ENCODE measurements around the gene TYMS.

DNA sequence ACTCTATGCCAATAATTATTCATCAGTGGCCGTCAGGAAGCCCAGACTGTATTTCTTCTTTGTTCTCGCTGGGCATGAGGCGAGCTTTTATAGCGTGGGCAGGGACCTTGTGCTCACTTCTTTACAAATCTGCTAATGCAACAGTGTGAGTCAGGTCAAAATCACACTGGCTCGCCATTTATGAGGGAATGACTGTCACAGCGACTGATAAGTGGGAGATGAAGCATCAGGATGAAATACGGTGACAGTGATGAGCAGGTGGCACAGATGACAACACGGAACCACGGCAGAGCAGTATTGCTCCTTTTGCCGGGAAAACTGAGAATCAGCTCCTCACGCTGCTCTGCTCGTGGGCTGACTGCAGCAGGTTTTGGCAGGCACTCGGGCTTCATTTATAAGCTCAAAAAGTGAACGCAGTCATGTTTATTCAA is 20.5 kb downstream of the TYMS start:
- TF ChIP-seq, protein P1, sequence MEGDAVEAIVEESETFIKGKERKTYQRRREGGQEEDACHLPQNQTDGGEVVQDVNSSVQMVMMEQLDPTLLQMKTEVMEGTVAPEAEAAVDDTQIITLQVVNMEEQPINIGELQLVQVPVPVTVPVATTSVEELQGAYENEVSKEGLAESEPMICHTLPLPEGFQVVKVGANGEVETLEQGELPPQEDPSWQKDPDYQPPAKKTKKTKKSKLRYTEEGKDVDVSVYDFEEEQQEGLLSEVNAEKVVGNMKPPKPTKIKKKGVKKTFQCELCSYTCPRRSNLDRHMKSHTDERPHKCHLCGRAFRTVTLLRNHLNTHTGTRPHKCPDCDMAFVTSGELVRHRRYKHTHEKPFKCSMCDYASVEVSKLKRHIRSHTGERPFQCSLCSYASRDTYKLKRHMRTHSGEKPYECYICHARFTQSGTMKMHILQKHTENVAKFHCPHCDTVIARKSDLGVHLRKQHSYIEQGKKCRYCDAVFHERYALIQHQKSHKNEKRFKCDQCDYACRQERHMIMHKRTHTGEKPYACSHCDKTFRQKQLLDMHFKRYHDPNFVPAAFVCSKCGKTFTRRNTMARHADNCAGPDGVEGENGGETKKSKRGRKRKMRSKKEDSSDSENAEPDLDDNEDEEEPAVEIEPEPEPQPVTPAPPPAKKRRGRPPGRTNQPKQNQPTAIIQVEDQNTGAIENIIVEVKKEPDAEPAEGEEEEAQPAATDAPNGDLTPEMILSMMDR (IDR thresholded peaks at IDR 0.05): no peak
- TF ChIP-seq POLR2A (IDR thresholded peaks at IDR 0.05): no peak

All from uterus (tissue), 2 donors.